GM21737 (cell line): ENCODE measurements around the gene CDYL.
"Not testable (repeated sequence)": the region's sequence is repeated elsewhere in the genome, so short reads cannot be mapped to it uniquely, and the experiment has no call there.

Source experiments
- ATAC-seq: cut with Tn5 transposase; IDR thresholded peaks from one replicate; pipeline ENCODE4 v1.9.1; 2021; ENCODE audit warnings: mild to moderate bottlenecking, moderate library complexity; ENCODE audit not compliant: unreplicated experiment

Gene CDYL

DNA sequence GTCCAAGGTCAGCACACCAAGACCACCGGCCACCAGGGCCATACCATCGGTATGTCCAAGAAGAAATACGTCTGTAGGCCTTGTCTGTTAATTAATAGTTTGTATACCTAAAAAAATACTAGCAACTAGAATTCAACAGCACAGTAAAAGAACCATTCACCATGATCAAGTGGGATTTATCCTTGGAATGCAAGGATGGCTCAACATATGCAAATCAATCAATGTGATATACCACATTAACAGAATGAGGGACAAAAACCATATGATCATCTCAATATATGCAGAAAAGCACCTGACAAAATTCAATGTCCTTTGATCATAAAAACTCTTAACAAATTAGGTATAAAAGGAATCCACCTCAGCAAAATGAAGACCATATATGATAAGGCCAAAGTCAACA lies 203.2 kb downstream of the CDYL start:
- ATAC-seq: no peak

DNA sequence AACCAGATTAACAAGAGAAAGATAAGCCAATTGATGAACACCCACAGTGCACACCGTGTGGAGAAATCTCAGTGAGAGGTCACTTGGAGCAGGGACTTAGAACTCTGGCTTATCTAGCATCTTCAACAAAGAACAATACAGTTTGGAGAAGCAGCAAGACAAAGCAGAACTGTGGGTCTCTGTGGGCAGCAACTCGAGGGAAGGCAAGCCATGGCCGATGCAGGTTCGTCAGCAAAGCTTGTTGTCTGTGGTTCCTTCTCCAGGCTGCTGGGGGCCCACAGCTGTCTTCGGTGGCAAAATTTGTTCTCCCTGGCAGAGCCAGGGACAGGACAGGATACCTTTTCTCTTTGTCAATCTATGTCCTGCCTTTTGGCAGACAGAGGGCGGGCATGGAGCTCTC lies 205.6 kb downstream of the CDYL start:
- ATAC-seq: no peak

DNA sequence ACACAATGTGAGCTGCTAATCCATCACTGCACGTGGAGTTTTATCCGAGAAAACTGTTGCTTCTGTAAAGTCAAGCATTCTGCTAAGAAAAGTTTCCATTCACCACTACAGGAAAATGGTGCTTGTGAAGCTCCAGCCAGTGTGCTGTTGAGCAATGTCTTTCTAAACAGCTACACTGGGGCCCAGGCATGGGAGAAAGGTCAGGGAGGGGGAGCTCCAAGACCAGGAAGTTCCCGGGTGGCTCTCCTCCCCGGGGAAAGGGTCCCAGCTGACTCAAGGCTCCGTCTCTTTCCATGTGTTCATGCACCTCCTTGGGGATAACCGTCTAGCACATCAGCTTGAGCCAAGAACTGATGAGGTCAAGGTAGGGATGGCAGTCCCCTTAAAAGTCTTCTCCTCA lies 207.1 kb downstream of the CDYL start:
- no peak for ATAC-seq

DNA sequence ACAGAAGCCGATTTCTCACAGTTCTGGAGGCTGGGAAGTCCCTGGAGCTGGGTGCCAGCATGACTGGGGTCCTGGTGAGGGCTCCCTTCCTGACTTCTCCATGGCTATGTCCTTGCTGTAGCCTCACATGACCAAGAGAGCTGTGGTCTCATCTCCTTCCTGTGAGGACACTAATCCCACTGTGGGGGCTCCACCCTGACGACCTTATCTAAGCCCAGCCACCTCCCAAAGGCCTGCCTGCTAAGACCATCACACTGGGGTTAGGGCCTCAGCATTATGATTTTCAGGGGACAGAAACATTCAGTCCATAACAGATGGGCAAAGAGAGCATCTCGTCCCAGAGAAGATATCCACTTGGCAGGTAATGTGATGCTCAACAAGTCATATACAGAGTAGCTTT lies 210.8 kb downstream of the CDYL start:
- ATAC-seq: no peak

DNA sequence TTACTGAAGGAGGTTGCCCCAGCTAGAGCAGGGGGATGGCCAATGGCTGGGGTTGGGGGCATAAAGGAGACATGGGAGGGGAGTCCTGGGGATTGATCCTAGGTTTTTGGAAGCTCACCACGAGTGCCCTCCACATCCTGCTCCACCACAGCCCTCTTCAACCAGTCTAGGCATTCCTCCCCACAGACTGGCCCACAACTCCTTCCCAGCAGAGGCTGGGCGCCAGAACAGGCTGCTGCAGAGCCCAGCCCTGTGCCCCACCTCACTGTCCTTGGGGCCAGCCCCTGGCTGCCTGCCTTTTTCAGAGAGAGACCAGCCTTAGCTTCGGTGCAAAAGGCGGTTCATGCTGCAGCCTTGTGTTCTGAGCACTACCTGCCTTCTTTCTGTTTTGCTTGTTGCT lies 211.2 kb downstream of the CDYL start:
- ATAC-seq: no peak

DNA sequence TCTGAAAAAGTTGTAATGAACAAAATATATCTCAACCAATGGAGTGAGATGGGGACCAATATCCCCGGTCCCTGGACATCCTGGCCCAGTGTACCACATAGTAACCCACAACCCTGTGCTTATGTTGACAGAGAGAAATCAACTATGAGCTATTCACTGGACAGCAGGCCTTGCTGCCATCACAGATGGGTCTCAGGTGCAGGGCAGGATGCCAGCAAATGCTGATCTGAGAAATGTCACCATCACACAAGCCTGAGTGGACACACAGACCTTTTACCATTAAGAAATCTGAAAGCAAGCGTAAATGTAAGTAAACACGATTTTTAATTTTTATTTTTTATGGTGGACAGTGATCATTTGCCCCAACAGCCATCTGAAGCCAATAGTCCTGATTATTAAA lies 218.5 kb downstream of the CDYL start:
- ATAC-seq: no peak

DNA sequence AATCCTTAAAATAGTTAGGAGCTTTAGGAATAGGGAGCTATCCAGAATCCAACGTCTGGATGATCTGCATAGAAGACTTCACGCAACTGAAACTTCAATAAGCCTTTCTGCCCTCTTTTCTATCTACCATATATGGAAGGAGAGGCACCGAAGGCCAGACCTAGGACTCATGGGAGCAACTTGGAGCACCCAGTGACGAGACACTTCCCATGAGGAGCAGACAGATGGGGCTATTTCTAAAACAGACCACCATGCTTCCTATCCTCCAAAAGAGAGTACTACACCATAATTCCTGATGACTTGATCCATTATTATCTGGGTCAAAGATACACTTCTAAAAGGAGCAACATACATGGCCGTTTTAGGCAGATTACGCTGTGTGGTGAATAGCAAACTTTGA lies 221.7 kb downstream of the CDYL start:
- no peak for ATAC-seq

DNA sequence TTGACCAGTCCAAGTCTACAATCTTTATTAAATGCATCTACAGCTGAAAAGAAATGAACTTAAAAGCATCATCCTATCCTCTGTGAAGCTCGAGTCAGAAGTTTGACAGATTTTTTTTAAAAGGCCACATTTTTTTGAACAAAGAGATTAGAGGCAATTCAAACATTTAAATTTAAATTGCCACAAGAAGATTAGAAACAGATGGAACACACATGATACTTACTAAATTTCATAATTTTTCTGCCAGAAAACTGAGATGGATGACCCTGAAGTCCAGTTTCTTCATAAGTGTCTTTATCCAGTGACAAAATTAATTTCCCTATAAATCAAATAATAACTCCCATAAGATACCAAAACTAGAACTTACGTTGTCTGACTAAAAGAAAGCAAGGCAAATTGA lies 223.4 kb downstream of the CDYL start:
- ATAC-seq: no peak

DNA sequence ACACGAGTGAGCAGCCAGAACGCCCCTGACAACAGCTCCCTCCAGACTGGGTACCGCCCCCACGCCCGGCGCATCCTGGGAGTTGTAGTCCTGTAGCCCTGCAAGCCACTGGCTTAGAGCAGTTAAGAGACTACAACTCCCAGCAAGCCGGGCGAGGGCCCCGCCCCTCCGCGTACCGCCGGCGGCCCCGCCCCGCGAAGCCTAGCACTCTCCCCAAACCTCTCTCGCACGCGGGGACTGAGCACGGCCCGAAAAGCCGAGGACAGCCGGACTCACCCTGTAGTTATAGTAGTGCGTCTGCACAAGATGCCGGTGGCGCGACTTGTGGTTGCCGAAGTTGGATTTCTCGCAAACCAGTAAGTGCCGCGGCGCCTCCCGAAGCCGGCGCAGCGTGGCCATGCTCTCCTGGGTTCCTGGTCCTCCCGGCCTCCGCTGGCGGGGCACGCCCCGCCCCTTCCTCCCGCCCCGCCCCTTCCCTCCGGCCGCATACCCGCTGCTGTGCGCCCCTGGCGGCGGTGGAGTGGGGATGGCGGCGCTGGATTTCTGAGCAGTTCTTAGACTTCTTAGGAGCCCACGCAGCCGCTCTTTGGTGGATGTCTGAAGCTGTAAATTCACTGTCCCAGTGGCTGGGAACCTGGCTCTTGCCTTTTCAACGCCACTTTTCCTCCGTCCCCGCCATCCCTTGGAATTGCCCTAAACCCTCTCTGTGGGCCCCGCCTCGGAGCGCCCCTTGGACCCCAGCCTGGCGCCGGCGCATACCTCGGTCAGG lies 227.6 kb downstream of the CDYL start, which contains the start of gene RPP40:
Gene RPP40, minus strand, starts transcription at position 434 of the 769 bp plus-strand sequence. Its CDS starts 35 bp downstream, at position 399.
- ATAC-seq: peak; percentile 92

DNA sequence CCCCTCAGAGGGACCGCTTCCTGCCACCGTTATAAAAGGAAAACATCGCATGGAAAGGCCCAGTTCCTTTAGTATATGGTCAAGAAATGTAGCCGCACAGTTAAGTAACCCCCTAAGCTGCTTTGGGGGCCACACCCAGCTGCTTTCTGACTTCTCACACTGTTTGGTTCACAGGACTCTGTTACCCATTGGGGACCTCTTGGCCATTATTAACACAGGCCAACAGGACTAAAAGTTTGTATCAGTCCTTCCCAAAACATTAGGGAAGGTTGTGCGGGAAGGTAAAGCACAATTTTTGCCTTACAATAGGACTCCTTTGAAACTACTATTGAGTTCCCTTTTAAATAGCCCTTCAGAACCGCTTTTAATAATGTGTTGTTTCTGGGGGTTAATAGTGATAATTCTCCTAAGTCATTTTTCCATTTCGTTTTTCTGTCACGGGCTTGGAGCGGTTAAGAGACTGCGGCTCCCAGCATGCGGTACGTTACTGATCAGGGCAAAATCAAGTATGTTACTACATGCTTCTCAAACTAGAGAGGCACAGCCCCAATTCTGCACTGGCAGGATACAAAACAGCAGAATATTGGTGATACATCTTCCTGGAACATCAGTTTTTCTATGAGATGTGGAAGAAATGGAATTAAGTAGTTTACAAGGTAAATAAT lies 228.3 kb downstream of the CDYL start:
- ATAC-seq: no peak

DNA sequence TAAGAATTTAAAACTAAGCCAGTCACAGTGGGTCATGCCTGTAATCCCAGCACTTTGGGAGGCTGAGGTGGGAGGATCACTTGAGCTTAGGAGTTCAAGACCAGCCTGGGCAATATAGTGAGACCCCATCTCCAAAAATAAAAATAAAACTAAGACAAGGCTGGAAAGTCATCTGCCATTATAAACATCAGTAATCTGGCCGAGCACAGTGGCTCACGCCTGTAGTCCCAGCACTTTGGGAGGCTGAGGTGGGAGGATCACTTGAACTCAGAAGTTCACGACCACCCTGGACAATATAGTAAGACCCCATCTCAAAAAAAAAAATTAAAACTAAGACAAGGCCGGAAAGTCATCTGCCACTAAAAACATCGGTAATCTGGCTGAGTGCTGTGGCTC lies 228.8 kb downstream of the CDYL start:
- not testable (repeated sequence) for ATAC-seq
